Liver (tissue), 9 donors: ENCODE measurements around the gene EMSY. TPM values are rescaled to one million over a fixed set of nuclear protein-coding genes. Genes with fewer than 3 reads are reported as not detected.

Experiments
- DNase-seq: peaks from one replicate; pipeline ENCODE4 v3.0.0-alpha.2; 2017; ENCODE audit warnings: low spot score
- H3K27ac ChIP-seq, 2 donors: one replicate each; pipeline ENCODE4 v1.7.0; 2013; ENCODE audit warnings: inconsistent platforms in 2 of 2, low read length in 2 of 2, control low read depth in 1 of 2, low read depth in 1 of 2, mild to moderate bottlenecking in 1 of 2
- H3K27me3 ChIP-seq, 4 donors: one replicate each; pipeline versions ENCODE4 v1.6.1 to v1.7.0; 2013; ENCODE audit warnings: low read length in 3 of 4, inconsistent platforms in 1 of 4, mild to moderate bottlenecking in 1 of 4, moderate library complexity in 1 of 4; ENCODE audit not compliant: control insufficient read depth in 4 of 4, insufficient read depth in 4 of 4
- H3K36me3 ChIP-seq, 4 donors: one replicate each; pipeline versions ENCODE4 v1.6.1 to v1.7.0; 2013; ENCODE audit warnings: low read length in 3 of 4, mild to moderate bottlenecking in 3 of 4, low read depth in 1 of 4, moderate library complexity in 1 of 4; ENCODE audit not compliant: control insufficient read depth in 4 of 4, insufficient read depth in 3 of 4
- H3K4me1 ChIP-seq, 4 donors: one replicate each; pipeline versions ENCODE4 v1.6.1 to v1.7.0; 2013; ENCODE audit warnings: low read length in 3 of 4, mild to moderate bottlenecking in 3 of 4, moderate library complexity in 1 of 4; ENCODE audit not compliant: control insufficient read depth in 4 of 4, insufficient read depth in 4 of 4
- H3K4me3 ChIP-seq, 3 donors: one replicate each; pipeline versions ENCODE4 v1.6.1 to v1.7.0; 2013; ENCODE audit warnings: low read length in 3 of 3, control low read depth in 1 of 3, low read depth in 1 of 3, mild to moderate bottlenecking in 1 of 3
- H3K9ac ChIP-seq, 2 donors: one replicate each; pipeline ENCODE4 v1.7.0; 2013; ENCODE audit warnings: low read length in 2 of 2, mild to moderate bottlenecking in 2 of 2, moderate library complexity in 2 of 2, control low read depth in 1 of 2, low read depth in 1 of 2
- H3K9me3 ChIP-seq, 4 donors: one replicate each; pipeline versions ENCODE4 v1.6.1 to v1.7.0; 2013; ENCODE audit warnings: low read length in 3 of 4; ENCODE audit not compliant: control insufficient read depth in 4 of 4
- ATF3 ChIP-seq: IDR thresholded peaks from 2 replicates; pipeline ENCODE4 v1.6.1; 2016; ENCODE audit warnings: antibody characterized with exemption
- CTCF ChIP-seq: fragments of 150-350 bp; IDR thresholded peaks from 2 replicates; pipeline ENCODE4 v1.5.1; 2017; ENCODE audit warnings: improper control_type of control experiment, low read depth, low read length; ENCODE audit not compliant: missing input control
- EGR1 ChIP-seq, 2 donors: IDR thresholded peaks; 2 replicates each; pipeline ENCODE4 v1.6.1; 2016 to 2018; ENCODE audit warnings: antibody characterized with exemption in 2 of 2, low read depth in 2 of 2
- FOXA1 ChIP-seq: IDR thresholded peaks from 2 replicates; pipeline ENCODE4 v1.6.1; 2016; ENCODE audit warnings: antibody characterized with exemption
- FOXA2 ChIP-seq: IDR thresholded peaks from 2 replicates; pipeline ENCODE4 v1.6.1; 2016; ENCODE audit warnings: antibody characterized with exemption
- HNF4A ChIP-seq, 2 donors: conservative IDR thresholded peaks; 2 replicates each; pipeline ENCODE4 v1.6.1; 2016; ENCODE audit warnings: antibody characterized with exemption in 2 of 2, mild to moderate bottlenecking in 2 of 2
- HNF4G ChIP-seq: IDR thresholded peaks from 2 replicates; pipeline ENCODE4 v1.6.1; 2016; ENCODE audit warnings: antibody characterized with exemption
- NR2F2 ChIP-seq: IDR thresholded peaks from 2 replicates; pipeline ENCODE4 v1.6.1; 2016; ENCODE audit warnings: antibody characterized with exemption
- RAD21 ChIP-seq, 2 donors: IDR thresholded peaks; 2 replicates each; pipeline ENCODE4 v1.6.1; 2016; ENCODE audit warnings: antibody characterized with exemption in 2 of 2, mild to moderate bottlenecking in 2 of 2
- REST ChIP-seq: IDR thresholded peaks from 2 replicates; pipeline ENCODE4 v1.6.1; 2016; ENCODE audit warnings: antibody characterized with exemption, mild to moderate bottlenecking
- RXRA ChIP-seq, 2 donors: IDR thresholded peaks; 2 replicates each; pipeline ENCODE4 v1.6.1; 2017 to 2018; ENCODE audit warnings: antibody characterized with exemption in 2 of 2, mild to moderate bottlenecking in 1 of 2
- SP1 ChIP-seq: IDR thresholded peaks from 2 replicates; pipeline ENCODE4 v1.6.1; 2018; ENCODE audit warnings: antibody characterized with exemption, mild to moderate bottlenecking
- TAF1 ChIP-seq: conservative IDR thresholded peaks from 2 replicates; pipeline ENCODE4 v1.6.1; 2016; ENCODE audit warnings: antibody characterized with exemption, mild to moderate bottlenecking
- YY1 ChIP-seq: IDR thresholded peaks from 2 replicates; pipeline ENCODE4 v1.6.1; 2016; ENCODE audit warnings: antibody characterized with exemption, mild to moderate bottlenecking
- ZBTB33 ChIP-seq: IDR thresholded peaks from 2 replicates; pipeline ENCODE4 v1.6.1; 2016; ENCODE audit warnings: antibody characterized with exemption
- WGBS: extraction: QIAGEN DNeasy Blood & Tissue Kit; methylation state at CpG from one replicate; pipeline ENCODE4 v1.1.7; 2013; 5-methylcytosine and 5-hydroxymethylcytosine counted together
- polyA plus RNA-seq, 2 donors: library from polyadenylated mRNA; stranded (reverse) in 1 of 2; unstranded in 1 of 2; fragments of 200-250 nt in 1 of 2; fragments of >200 nt in 1 of 2; fragmentation: Nextera tagmentation in 1 of 2; extraction: Ambion mirVana in 1 of 2; gene quantifications; one replicate each; pipeline versions ENCODE4 v1.2.1 to v1.2.3, GENCODE V29; 2013 to 2015
- total RNA-seq, 2 donors: library from RNA; depleted of rRNA; stranded (reverse); fragments of >200 nt; gene quantifications; one replicate each; pipeline ENCODE4 v1.2.3, GENCODE V29; 2014
- donor health status: healthy.
- donor health status: healthy.
- donor health status: healthy.
- donor health status: healthy.
- donor health status: healthy.

EMSY gene
- total and polyA plus RNA-seq, 4 donors, result 4.2 to 14.8 (median 8.9) TPM

- no peak overlapping the region for H3K4me3 ChIP-seq
- no peaks in the 10 kb centered on the region for H3K9me3 ChIP-seq
- no peak overlapping the region for H3K9ac ChIP-seq
- no peaks in the 10 kb centered on the region for H3K4me1 ChIP-seq
- no peak overlapping the region for H3K27ac ChIP-seq
- DNase-seq, result no peak
- 72% methylated on average over 7 of the region's 7 CpGs for WGBS
- H3K36me3 ChIP-seq, result no peaks in the 10 kb centered on the region
- no peaks in the 10 kb centered on the region for H3K27me3 ChIP-seq
- TF ChIP-seq ZBTB33, result no peak
- TF ChIP-seq EGR1 (IDR thresholded peaks at IDR 0.05; ENCODE audit: low read depth in 2 of 2), result no peak
- no peak for TF ChIP-seq TAF1
- no peak for TF ChIP-seq FOXA2
- TF ChIP-seq HNF4G, result no peak
- TF ChIP-seq REST, result no peak
- no peak for TF ChIP-seq RAD21 (IDR thresholded peaks at IDR 0.05)
- TF ChIP-seq CTCF, result no peak
- TF ChIP-seq YY1, result no peak
- no peak for TF ChIP-seq HNF4A (conservative IDR thresholded peaks at IDR 0.05)
- no peak for TF ChIP-seq SP1
- no peak for TF ChIP-seq RXRA (IDR thresholded peaks at IDR 0.05)
- TF ChIP-seq FOXA1, result no peak
- no peak for TF ChIP-seq NR2F2
- TF ChIP-seq ATF3, result no peak
Observed at GRCh38 chr11:76408171-76408965, 36.5 kb upstream of the EMSY start.

GRCh38 chr11:76410851-76411357 is 33.9 kb upstream of the EMSY start:
- Histone ChIP-seq H3K4me1 (no peaks in the 10 kb centered on the region), H3K27ac (no peak overlapping the region), H3K27me3 (no peaks in the 10 kb centered on the region), H3K9me3 (no peaks in the 10 kb centered on the region), H3K36me3 (no peaks in the 10 kb centered on the region), H3K4me3 (no peak overlapping the region), H3K9ac (no peak overlapping the region)
- TF ChIP-seq REST (no peak), FOXA2 (no peak), RXRA (IDR thresholded peaks at IDR 0.05) (no peak), RAD21 (IDR thresholded peaks at IDR 0.05) (no peak)
- 90% methylated on average over 10 of the region's 10 CpGs for WGBS
- no peak for DNase-seq
